Fibroblast of lung (primary cell): ENCODE data around the gene GPX4. TPM values are rescaled to one million over a fixed set of nuclear protein-coding genes. Genes with fewer than 3 reads are reported as not detected.
A peak's percentile ranks its signal among the peaks of the same experiment; 100 is the strongest.

Experiments used
- DNase-seq, 2 donors: peaks; one replicate each; pipeline versions ENCODE4 v3.0.0 to v3.0.0-alpha.2; 2010; ENCODE audit warnings: low read depth in 2 of 2
- H2AFZ ChIP-seq: 2 replicates; pipeline ENCODE4 v1.5.1; 2012; ENCODE audit warnings: low read length, control low read depth, inconsistent platforms
- H3K27ac ChIP-seq: 2 replicates; pipeline ENCODE4 v1.5.1; 2011; ENCODE audit warnings: low read length, control low read depth; ENCODE audit not compliant: insufficient read depth
- H3K27me3 ChIP-seq: 2 replicates; pipeline ENCODE4 v1.5.1; 2011; ENCODE audit warnings: mild to moderate bottlenecking, low read length; ENCODE audit not compliant: control insufficient read depth, insufficient read depth
- H3K36me3 ChIP-seq: 2 replicates; pipeline ENCODE4 v1.5.1; 2011; ENCODE audit warnings: low read length; ENCODE audit not compliant: control insufficient read depth, insufficient read depth
- H3K4me1 ChIP-seq: 2 replicates; pipeline ENCODE4 v1.5.1; 2011; ENCODE audit warnings: low read length; ENCODE audit not compliant: control insufficient read depth, insufficient read depth; ENCODE audit errors: extremely low read depth
- H3K4me2 ChIP-seq: 2 replicates; pipeline ENCODE4 v1.5.1; 2011; ENCODE audit warnings: low read length, control low read depth; ENCODE audit not compliant: insufficient read depth; ENCODE audit errors: extremely low read depth
- H3K4me3 ChIP-seq, 4 experiments: fragments of 200-600 bp in 1 of 4; sonication (generic) in 1 of 4; replicated peaks in 1 of 4; 2 replicates each; pipeline ENCODE4 v1.5.1; 2011 to 2016; ENCODE audit warnings: low read length in 4 of 4, low read depth in 3 of 4, mild to moderate bottlenecking in 3 of 4, control low read depth in 2 of 4, inconsistent platforms in 1 of 4, mixed read lengths in 1 of 4; ENCODE audit not compliant: insufficient read depth in 1 of 4; ENCODE audit errors: control extremely low read depth in 1 of 4
- H3K79me2 ChIP-seq: 2 replicates; pipeline ENCODE4 v1.5.1; 2012; ENCODE audit warnings: mild to moderate bottlenecking, low read length, inconsistent platforms; ENCODE audit not compliant: control insufficient read depth, insufficient read depth
- H3K9ac ChIP-seq: 2 replicates; pipeline ENCODE4 v1.5.1; 2011; ENCODE audit warnings: mild to moderate bottlenecking, low read length, control low read depth; ENCODE audit not compliant: insufficient read depth
- H3K9me3 ChIP-seq: 2 replicates; pipeline ENCODE4 v1.5.1; 2012; ENCODE audit warnings: low read depth, low read length; ENCODE audit not compliant: control insufficient read depth, insufficient read depth
- H4K20me1 ChIP-seq: 2 replicates; pipeline ENCODE4 v1.5.1; 2011; ENCODE audit warnings: low read length; ENCODE audit not compliant: control insufficient read depth, insufficient read depth; ENCODE audit errors: extremely low read depth
- CTCF ChIP-seq, 2 donors: IDR thresholded peaks in 1 of 2; conservative IDR thresholded peaks in 1 of 2; 1 replicate in 1 of 2; 2 replicates in 1 of 2; pipeline ENCODE4 v1.5.1; 2011 to 2012; ENCODE audit warnings: low read length in 2 of 2, control low read depth in 1 of 2, inconsistent platforms in 1 of 2, low read depth in 1 of 2, mild to moderate bottlenecking in 1 of 2
- EZH2 ChIP-seq: IDR thresholded peaks from 2 replicates; pipeline ENCODE4 v1.5.1; 2012; ENCODE audit warnings: low read length, control low read depth, mild to moderate bottlenecking; ENCODE audit errors: missing control alignments
- polyA plus RNA-seq, 2 donors: library from polyadenylated mRNA; depleted of rRNA in 1 of 2; stranded (reverse) in 1 of 2; unstranded in 1 of 2; fragments of >200 nt; gene quantifications; 2 replicates each; pipeline ENCODE4 v1.2.1, GENCODE V29; 2011 to 2012; ENCODE audit warnings: missing spikeins in 1 of 2
- total RNA-seq: library from RNA; depleted of rRNA; stranded (reverse); fragments of >200 nt; gene quantifications from 2 replicates; pipeline ENCODE4 v1.2.1, GENCODE V29; 2014

The GPX4 gene
- total and polyA plus RNA-seq, 2 donors (not counting 1 experiment from before 2014, with no cell fraction given), result 325 to 430 TPM

- no peaks in the 10 kb centered on the region for H3K27me3 ChIP-seq
- H3K4me1 ChIP-seq, result peaks cover 23% of the 10 kb centered on the region
- H4K20me1 ChIP-seq, result no peaks in the 10 kb centered on the region
- peaks cover 60% of the 10 kb centered on the region for H3K79me2 ChIP-seq
- H3K4me2 ChIP-seq, result peak overlapping the region; percentile 70
- TF ChIP-seq EZH2 (no peak), CTCF (conservative IDR thresholded peaks at IDR 0.05 in 1 of 2, IDR thresholded peaks at IDR 0.05 in 1 of 2; ENCODE audit: low read depth in 1 of 2, low read length in 2 of 2) (no peak)
- peak overlapping the region; percentile 90 for H3K9ac ChIP-seq
- peaks cover 29% of the 10 kb centered on the region for H3K36me3 ChIP-seq
- peak; percentile 86 to 90 for DNase-seq
- H3K27ac ChIP-seq, result peak overlapping the region; percentile 99
- no peak overlapping the region for H2AFZ ChIP-seq
- no peaks in the 10 kb centered on the region for H3K9me3 ChIP-seq
- peak overlapping the region in 3 of 4 experiments; percentile 26 to 56 (median 28) for H3K4me3 ChIP-seq
Observed at GRCh38 chr19:1154731-1155351, 51.0 kb downstream of the GPX4 start.

- DNase-seq, result no peak
- Histone ChIP-seq H3K4me3 (peak overlapping the region in 2 of 4 experiments; percentile 7 to 56), H3K27ac (peak overlapping the region; percentile 99), H3K4me2 (peak overlapping the region; percentile 70), H3K27me3 (no peaks in the 10 kb centered on the region), H2AFZ (no peak overlapping the region), H3K9ac (peak overlapping the region; percentile 90), H3K79me2 (peaks cover 67% of the 10 kb centered on the region), H3K4me1 (peaks cover 23% of the 10 kb centered on the region), H3K36me3 (peaks cover 26% of the 10 kb centered on the region), H4K20me1 (no peaks in the 10 kb centered on the region), H3K9me3 (no peaks in the 10 kb centered on the region)
- no peak for TF ChIP-seq CTCF (conservative IDR thresholded peaks at IDR 0.05 in 1 of 2, IDR thresholded peaks at IDR 0.05 in 1 of 2; ENCODE audit: low read depth in 1 of 2, low read length in 2 of 2)
- no peak for TF ChIP-seq EZH2
Observed at GRCh38 chr19:1155352-1156304, 51.8 kb downstream of the GPX4 start.

Other genes with a start within 250 kb of the GPX4 start
- 18.8 and 206 TPM in 2 replicates for gene CFD, start 244.3 kb upstream of the GPX4 start, total RNA-seq
- 1.00 and 3.3 TPM in 2 replicates for gene CFD, start 244.3 kb upstream of the GPX4 start, polyA plus RNA-seq
- gene MED16, start 210.8 kb upstream of the GPX4 start, total RNA-seq, result 24.4 and 35.0 TPM in 2 replicates
- 19.3 and 26.2 TPM in 2 replicates for gene MED16, start 210.8 kb upstream of the GPX4 start, polyA plus RNA-seq
- not detected in 2 replicates for gene RNU6-9, start 210.5 kb upstream of the GPX4 start, total RNA-seq
- gene RNU6-9, start 210.5 kb upstream of the GPX4 start, polyA plus RNA-seq, result not detected in 2 replicates
- gene R3HDM4, start 190.8 kb upstream of the GPX4 start, total RNA-seq, result 13.2 and 13.4 TPM in 2 replicates
- 20.9 and 25.5 TPM in 2 replicates for gene R3HDM4, start 190.8 kb upstream of the GPX4 start, polyA plus RNA-seq
- not detected in 2 replicates for gene KISS1R, start 186.7 kb upstream of the GPX4 start, total RNA-seq
- gene KISS1R, start 186.7 kb upstream of the GPX4 start, polyA plus RNA-seq, result not detected in 2 replicates
- 12.1 and 14.9 TPM in 2 replicates for gene ARID3A, start 178.0 kb upstream of the GPX4 start, total RNA-seq
- gene ARID3A, start 178.0 kb upstream of the GPX4 start, polyA plus RNA-seq, result 6.4 and 8.7 TPM in 2 replicates
- gene WDR18, start 119.6 kb upstream of the GPX4 start, total RNA-seq, result 41.6 and 42.3 TPM in 2 replicates
- 10.0 and 16.1 TPM in 2 replicates for gene WDR18, start 119.6 kb upstream of the GPX4 start, polyA plus RNA-seq
- gene GRIN3B, start 103.6 kb upstream of the GPX4 start, total RNA-seq, result 0.51 and 0.66 TPM in 2 replicates
- 0.12 and 0.25 TPM in 2 replicates for gene GRIN3B, start 103.6 kb upstream of the GPX4 start, polyA plus RNA-seq
- 47.5 and 57.8 TPM in 2 replicates for gene TMEM259, start 82.9 kb upstream of the GPX4 start, total RNA-seq
- gene TMEM259, start 82.9 kb upstream of the GPX4 start, polyA plus RNA-seq, result 67.1 and 67.9 TPM in 2 replicates
- not detected in 2 replicates for gene RNU6-2, start 82.5 kb upstream of the GPX4 start, total RNA-seq
- not detected in 2 replicates for gene RNU6-2, start 82.5 kb upstream of the GPX4 start, polyA plus RNA-seq
- 120 and 194 TPM in 2 replicates for gene CNN2, start 77.4 kb upstream of the GPX4 start, total RNA-seq
- gene CNN2, start 77.4 kb upstream of the GPX4 start, polyA plus RNA-seq, result 299 and 473 TPM in 2 replicates
- 2.3 and 9.7 TPM in 2 replicates for gene ABCA7, start 63.9 kb upstream of the GPX4 start, total RNA-seq
- gene ABCA7, start 63.9 kb upstream of the GPX4 start, polyA plus RNA-seq, result 2.2 and 2.3 TPM in 2 replicates
- 0.77 and 1.8 TPM in 2 replicates for gene ARHGAP45, start 36.8 kb upstream of the GPX4 start, total RNA-seq
- 0.42 and 0.78 TPM in 2 replicates for gene ARHGAP45, start 36.8 kb upstream of the GPX4 start, polyA plus RNA-seq
- gene POLR2E, start 8.6 kb upstream of the GPX4 start, total RNA-seq, result 55.2 and 55.5 TPM in 2 replicates
- 130 and 214 TPM in 2 replicates for gene POLR2E, start 8.6 kb upstream of the GPX4 start, polyA plus RNA-seq
- 49.6 and 55.8 TPM in 2 replicates for gene SBNO2, start 70.3 kb downstream of the GPX4 start, total RNA-seq
- 12.6 and 14.3 TPM in 2 replicates for gene SBNO2, start 70.3 kb downstream of the GPX4 start, polyA plus RNA-seq
- gene STK11, start 101.8 kb downstream of the GPX4 start, total RNA-seq, result 96.6 and 100 TPM in 2 replicates
- gene STK11, start 101.8 kb downstream of the GPX4 start, polyA plus RNA-seq, result 23.7 TPM in 2 replicates
- 1.5 TPM in 2 replicates for gene CBARP, start 134.0 kb downstream of the GPX4 start, total RNA-seq
- 0.31 and 1.0 TPM in 2 replicates for gene CBARP, start 134.0 kb downstream of the GPX4 start, polyA plus RNA-seq
- gene ATP5F1D, start 137.8 kb downstream of the GPX4 start, total RNA-seq, result 13.4 and 20.5 TPM in 2 replicates
- gene ATP5F1D, start 137.8 kb downstream of the GPX4 start, polyA plus RNA-seq, result 53.8 and 79.8 TPM in 2 replicates
- 13.6 and 18.8 TPM in 2 replicates for gene MIDN, start 144.6 kb downstream of the GPX4 start, total RNA-seq
- 12.0 and 18.0 TPM in 2 replicates for gene MIDN, start 144.6 kb downstream of the GPX4 start, polyA plus RNA-seq
- gene CIRBP, start 165.3 kb downstream of the GPX4 start, total RNA-seq, result 104 and 110 TPM in 2 replicates
- gene CIRBP, start 165.3 kb downstream of the GPX4 start, polyA plus RNA-seq, result 260 and 298 TPM in 2 replicates
- gene FAM174C, start 171.5 kb downstream of the GPX4 start, total RNA-seq, result 22.5 and 24.7 TPM in 2 replicates
- 16.1 and 23.7 TPM in 2 replicates for gene FAM174C, start 171.5 kb downstream of the GPX4 start, polyA plus RNA-seq
- gene EFNA2, start 181.9 kb downstream of the GPX4 start, total RNA-seq, result 0.17 TPM in 1 of 2 replicates, not detected in the other
- not detected in 2 replicates for gene EFNA2, start 181.9 kb downstream of the GPX4 start, polyA plus RNA-seq